Sigmoid colon (tissue), 7 donors: Measurements from ENCODE around the gene HOXB9. TPM values are rescaled to one million over a fixed set of nuclear protein-coding genes. Genes with fewer than 3 reads are reported as not detected.
A peak's percentile ranks its signal among the peaks of the same experiment; 100 is the strongest.

Source experiments
- DNase-seq: peaks from one replicate; pipeline ENCODE4 v3.0.0-alpha.2; 2019
- H3K27ac ChIP-seq, 4 donors: fragments of 200-600 bp; sonication (generic); one replicate each; pipeline ENCODE4 v1.5.1; 2016 to 2019; ENCODE audit warnings: mild to moderate bottlenecking in 1 of 4
- H3K27me3 ChIP-seq, 3 donors: fragments of 200-600 bp; sonication (generic); one replicate each; pipeline ENCODE4 v1.5.1; 2019; ENCODE audit warnings: mild to moderate bottlenecking in 1 of 3
- H3K36me3 ChIP-seq, 4 donors: fragments of 200-600 bp; sonication (generic); one replicate each; pipeline ENCODE4 v1.5.1; 2016 to 2019
- H3K4me1 ChIP-seq, 4 donors: fragments of 200-600 bp; sonication (generic); one replicate each; pipeline ENCODE4 v1.5.1; 2017 to 2019
- H3K4me3 ChIP-seq, 4 donors: fragments of 200-600 bp; sonication (generic); one replicate each; pipeline ENCODE4 v1.5.1; 2017 to 2019; ENCODE audit warnings: mild to moderate bottlenecking in 2 of 4, moderate library complexity in 1 of 4
- H3K9me3 ChIP-seq, 4 donors: fragments of 200-600 bp in 3 of 4; sonication (generic) in 3 of 4; one replicate each; pipeline versions ENCODE4 v1.5.1 to v1.6.1; 2013 to 2019
- CTCF ChIP-seq, 4 experiments: fragments of 450-650 bp in 3 of 4; fragments of 200-600 bp in 1 of 4; IDR thresholded peaks; one replicate each; pipeline ENCODE4 v1.5.1; 2016 to 2019; ENCODE audit warnings: antibody characterized with exemption in 4 of 4, mild to moderate bottlenecking in 3 of 4, moderate library complexity in 2 of 4
- EP300 ChIP-seq, 4 donors: sonication (generic); formaldehyde crosslinking; IDR thresholded peaks; one replicate each; pipeline ENCODE4 v1.6.1; 2017; ENCODE audit warnings: antibody characterized with exemption in 4 of 4
- POLR2A ChIP-seq, 2 donors: fragments of 450-650 bp; IDR thresholded peaks; one replicate each; pipeline ENCODE4 v1.6.1; 2016; ENCODE audit warnings: antibody characterized with exemption in 2 of 2, mild to moderate bottlenecking in 2 of 2, moderate library complexity in 2 of 2
- POLR2AphosphoS5 ChIP-seq, 4 donors: sonication (generic); formaldehyde crosslinking; IDR thresholded peaks; one replicate each; pipeline ENCODE4 v1.6.1; 2017; ENCODE audit warnings: antibody characterized with exemption in 4 of 4
- WGBS, 2 donors: extraction: QIAGEN DNeasy Blood & Tissue Kit; methylation state at CpG; one replicate each; pipeline ENCODE4 v1.1.7; 2013; 5-methylcytosine and 5-hydroxymethylcytosine counted together
- intact Hi-C: fragments of 100-400 bp; cut with DNase I; formaldehyde crosslinking; loops from one replicate; pipeline ENCODE4 v1.15.1; 2023
- polyA plus RNA-seq, 3 donors: library from polyadenylated mRNA; stranded (reverse); fragments of 200-250 nt; gene quantifications; one replicate each; pipeline ENCODE4 v1.2.3, GENCODE V29; 2013
- total RNA-seq, 4 donors: library from RNA; depleted of rRNA; stranded (reverse); fragments of >200 nt; gene quantifications; one replicate each; pipeline ENCODE4 v1.1.0, GENCODE V29; 2016
- donor health status: healthy with polysubstance abuse.
- donor health status: Bipolar disorder and iron deficiency.
- donor health status: healthy.

The HOXB9 gene
- total and polyA plus RNA-seq, 7 donors, result 0.28 to 52.1 (median 18.0) TPM; not detected in 3

DNA sequence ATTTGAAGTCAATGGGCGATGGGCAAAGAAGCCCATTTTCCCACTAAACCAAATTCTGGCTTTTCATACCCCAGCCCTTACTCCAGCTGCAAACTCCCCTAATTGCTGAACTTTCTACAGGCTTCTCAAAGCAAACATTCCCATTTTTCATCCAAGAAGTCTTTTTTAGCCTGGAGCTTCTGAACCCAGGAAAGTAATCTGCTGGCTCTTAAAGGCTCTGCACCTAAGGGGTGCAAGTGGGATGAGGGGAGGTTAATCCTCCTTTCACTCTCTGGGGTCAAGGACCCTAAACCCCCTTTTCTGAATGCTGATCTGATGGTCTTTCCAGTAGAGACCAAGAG is 17.7 kb downstream of the HOXB9 start:
- 100% methylated on average over 1 of the region's 1 CpG for WGBS, 2 donors
- Histone ChIP-seq H3K36me3 (peaks cover 0 to 34% (median 7%) of the 10 kb centered on the region in 4 donors), H3K27me3 (peaks cover 21 to 50% (median 23%) of the 10 kb centered on the region in 3 donors), H3K27ac (no peak overlapping the region), H3K4me1 (peaks cover 0 to 47% (median 36%) of the 10 kb centered on the region in 4 donors), H3K4me3 (no peak overlapping the region), H3K9me3 (no peaks in the 10 kb centered on the region)
- intact Hi-C loops, result no loop called here
- TF ChIP-seq POLR2A (IDR thresholded peaks at IDR 0.05), result no peak
- no peak for TF ChIP-seq CTCF (IDR thresholded peaks at IDR 0.05)
- TF ChIP-seq EP300 (IDR thresholded peaks at IDR 0.05), result no peak
- no peak for TF ChIP-seq POLR2AphosphoS5 (IDR thresholded peaks at IDR 0.05)
- DNase-seq, result no peak

- Histone ChIP-seq H3K4me3 (no peak overlapping the region), H3K27me3 (peaks cover 7 to 36% (median 10%) of the 10 kb centered on the region in 3 donors), H3K27ac (no peak overlapping the region), H3K36me3 (peaks cover 0 to 34% (median 7%) of the 10 kb centered on the region in 4 donors), H3K4me1 (peaks cover 0 to 47% (median 31%) of the 10 kb centered on the region in 4 donors), H3K9me3 (no peaks in the 10 kb centered on the region)
- DNase-seq, result no peak
- intact Hi-C loops, result no loop called here
- WGBS, 2 donors, result 94 to 96% methylated on average over 9 of the region's 9 CpGs
- no peak for TF ChIP-seq POLR2A (IDR thresholded peaks at IDR 0.05)
- TF ChIP-seq CTCF (IDR thresholded peaks at IDR 0.05), result no peak
- TF ChIP-seq POLR2AphosphoS5 (IDR thresholded peaks at IDR 0.05), result no peak
- no peak for TF ChIP-seq EP300 (IDR thresholded peaks at IDR 0.05)
Observed at GRCh38 chr17:48606892-48607614, 19.1 kb downstream of the HOXB9 start.

GRCh38 chr17:48605991-48606891 is 19.9 kb downstream of the HOXB9 start:
- H3K9me3 ChIP-seq, result no peaks in the 10 kb centered on the region
- peaks cover 0 to 47% (median 31%) of the 10 kb centered on the region in 4 donors for H3K4me1 ChIP-seq
- peaks cover 0 to 34% (median 7%) of the 10 kb centered on the region in 4 donors for H3K36me3 ChIP-seq
- intact Hi-C loops, result no loop called here
- TF ChIP-seq CTCF (IDR thresholded peaks at IDR 0.05) (no peak), POLR2A (IDR thresholded peaks at IDR 0.05) (no peak), EP300 (IDR thresholded peaks at IDR 0.05) (no peak), POLR2AphosphoS5 (IDR thresholded peaks at IDR 0.05) (no peak)
- H3K4me3 ChIP-seq, result no peak overlapping the region
- peaks cover 0 to 28% (median 4%) of the 10 kb centered on the region in 3 donors for H3K27me3 ChIP-seq
- 90 to 94% methylated on average over 41 of the region's 41 CpGs for WGBS, 2 donors
- H3K27ac ChIP-seq, result no peak overlapping the region
- no peak for DNase-seq

GRCh38 chr17:48605409-48605919 is 20.7 kb downstream of the HOXB9 start:
- Histone ChIP-seq H3K27me3 (peaks cover 0 to 20% (median 4%) of the 10 kb centered on the region in 3 donors), H3K4me3 (peak overlapping the region in 3 of 4 donors; percentile 33 to 43 (median 42))
- DNase-seq, result no peak

More at GRCh38 chr17:48605409-48605919, 20.7 kb downstream of the HOXB9 start:
- Histone ChIP-seq H3K36me3 (peaks cover 0 to 34% (median 7%) of the 10 kb centered on the region in 4 donors), H3K9me3 (no peaks in the 10 kb centered on the region), H3K27ac (peak overlapping the region in 3 of 4 donors; percentile 62 to 99 (median 67)), H3K4me1 (peaks cover 0 to 47% (median 34%) of the 10 kb centered on the region in 4 donors)
- intact Hi-C loops, result no loop called here
- TF ChIP-seq EP300 (IDR thresholded peaks at IDR 0.05) (no peak), POLR2AphosphoS5 (IDR thresholded peaks at IDR 0.05) (no peak), CTCF (IDR thresholded peaks at IDR 0.05) (no peak), POLR2A (IDR thresholded peaks at IDR 0.05) (no peak)
- WGBS, 2 donors, result 78 to 81% methylated on average over 10 of the region's 10 CpGs
